22Rv1 (cell line): Measurements from ENCODE around the gene WASHC4.

Experiments
- H3K27ac ChIP-seq: fragments of 450-650 bp; 2 replicates; pipeline ENCODE4 v1.5.1; 2017
- CTCF ChIP-seq: fragments of 450-650 bp; IDR thresholded peaks from 2 replicates; pipeline ENCODE4 v1.5.1; 2017; ENCODE audit warnings: mild to moderate bottlenecking
- ZFX ChIP-seq: fragments of 450-650 bp; IDR thresholded peaks from 2 replicates; pipeline ENCODE4 v1.6.1; 2017; ENCODE audit warnings: antibody characterized with exemption, borderline replicate concordance

WASHC4 gene

GRCh38 chr12:105109465-105110212 lies 2.1 kb downstream of the WASHC4 start:
- H3K27ac ChIP-seq = no peak overlapping the region
- no peak for TF ChIP-seq CTCF
- TF ChIP-seq ZFX = no peak

- no peak overlapping the region for H3K27ac ChIP-seq
- TF ChIP-seq CTCF (no peak), ZFX (no peak)
Observed at GRCh38 chr12:105110851-105111250, 3.3 kb downstream of the WASHC4 start.

- no peak overlapping the region for H3K27ac ChIP-seq
- TF ChIP-seq CTCF (no peak), ZFX (no peak)
Observed at GRCh38 chr12:105113094-105113493, 5.6 kb downstream of the WASHC4 start.

- H3K27ac ChIP-seq = no peak overlapping the region
- no peak for TF ChIP-seq CTCF
- TF ChIP-seq ZFX = no peak
Observed at GRCh38 chr12:105116969-105117368, 9.4 kb downstream of the WASHC4 start.

GRCh38 chr12:105120551-105120950 lies 13.0 kb downstream of the WASHC4 start:
- H3K27ac ChIP-seq = no peak overlapping the region
- TF ChIP-seq ZFX = no peak
- no peak for TF ChIP-seq CTCF

- H3K27ac ChIP-seq = no peak overlapping the region
- TF ChIP-seq ZFX (no peak), CTCF (no peak)
Observed at GRCh38 chr12:105138248-105138647, 30.7 kb downstream of the WASHC4 start.

- TF ChIP-seq ZFX (no peak), CTCF (no peak)
- no peak overlapping the region for H3K27ac ChIP-seq
Observed at GRCh38 chr12:105141320-105141922, 33.9 kb downstream of the WASHC4 start.
